Gastroesophageal sphincter (tissue), 4 donors: ENCODE measurements around the gene DUSP16. TPM values are rescaled to one million over a fixed set of nuclear protein-coding genes. Genes with fewer than 3 reads are reported as not detected.

Experiments used
- ATAC-seq: fragments of 150-250 bp; one replicate; pipeline ENCODE4 v1.9.1; 2016; ENCODE audit warnings: mild to moderate bottlenecking, moderate library complexity
- H3K27ac ChIP-seq, 4 donors: fragments of 200-600 bp; sonication (generic) in 3 of 4; 1 replicate in 3 of 4; 2 replicates in 1 of 4; pipeline ENCODE4 v1.5.1; 2016 to 2019
- H3K27me3 ChIP-seq: fragments of 200-600 bp; sonication (generic); one replicate; pipeline ENCODE4 v1.5.1; 2019
- H3K36me3 ChIP-seq, 2 donors: fragments of 200-600 bp; sonication (generic); one replicate each; pipeline ENCODE4 v1.5.1; 2019; ENCODE audit warnings: control low read depth in 1 of 2
- H3K4me1 ChIP-seq, 3 donors: fragments of 200-600 bp; sonication (generic); 1 replicate in 2 of 3; 2 replicates in 1 of 3; pipeline ENCODE4 v1.5.1; 2016 to 2019; ENCODE audit warnings: control low read depth in 2 of 3
- H3K4me3 ChIP-seq, 2 donors: fragments of 200-600 bp; sonication (generic); one replicate each; pipeline ENCODE4 v1.5.1; 2019; ENCODE audit warnings: mild to moderate bottlenecking in 1 of 2, moderate library complexity in 1 of 2
- H3K9me3 ChIP-seq, 3 donors: fragments of 200-600 bp; sonication (generic); one replicate each; pipeline ENCODE4 v1.5.1; 2017 to 2019; ENCODE audit warnings: control low read depth in 2 of 3
- EP300 ChIP-seq: sonication (generic); formaldehyde crosslinking; IDR thresholded peaks from one replicate; pipeline ENCODE4 v1.6.1; 2017; ENCODE audit warnings: antibody characterized with exemption, mild to moderate bottlenecking
- POLR2A ChIP-seq, 2 donors: fragments of 450-650 bp; IDR thresholded peaks; one replicate each; pipeline ENCODE4 v1.6.1; 2017; ENCODE audit warnings: antibody characterized with exemption in 2 of 2, mild to moderate bottlenecking in 2 of 2, moderate library complexity in 1 of 2
- POLR2AphosphoS5 ChIP-seq: sonication (generic); formaldehyde crosslinking; IDR thresholded peaks from one replicate; pipeline ENCODE4 v1.6.1; 2017; ENCODE audit warnings: antibody characterized with exemption
- WGBS, 2 donors: methylation state at CpG; one replicate each; pipeline ENCODE4 v1.1.5; 2018; ENCODE audit warnings: low coverage in 1 of 2; 5-methylcytosine and 5-hydroxymethylcytosine counted together
- total RNA-seq, 4 donors: library from RNA; depleted of rRNA; stranded (reverse); fragments of >200 nt; gene quantifications; one replicate each; pipeline ENCODE4 v1.1.0, GENCODE V29; 2016
- TF ChIP-seq, protein P1 (sequence below), 4 experiments: fragments of 200-600 bp in 2 of 4; fragments of 450-650 bp in 2 of 4; sonication (generic) in 1 of 4; IDR thresholded peaks; one replicate each; pipeline ENCODE4 v1.5.1; 2017 to 2019; ENCODE audit warnings: antibody characterized with exemption in 4 of 4, mild to moderate bottlenecking in 2 of 4, moderate library complexity in 2 of 4

DUSP16 gene
- total RNA-seq, 4 donors from 2014 or later = 14.7 to 20.1 (median 17.1) TPM

DNA sequence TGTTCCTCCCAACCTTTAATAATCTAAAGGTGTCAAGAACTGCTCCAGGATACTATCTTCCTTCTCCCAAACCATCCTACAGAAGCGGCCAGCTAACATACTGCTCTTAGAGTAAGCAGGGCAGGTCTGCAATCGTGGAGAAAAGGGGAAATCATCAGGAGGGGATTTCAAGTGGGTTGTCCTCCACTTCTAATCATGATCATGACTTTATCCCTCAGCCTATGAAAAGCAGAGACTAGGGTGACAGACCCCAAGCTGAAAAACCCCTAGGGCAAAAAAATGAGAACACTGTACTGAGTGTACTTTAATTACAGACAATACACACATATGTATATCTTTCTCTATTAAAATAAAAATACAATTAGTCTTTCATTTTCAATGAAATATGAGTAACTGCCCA is 13.9 kb downstream of the DUSP16 start:
- no peak for ATAC-seq
- Histone ChIP-seq H3K9me3 (no peaks in the 10 kb centered on the region), H3K27ac (no peak overlapping the region), H3K4me3 (no peak overlapping the region), H3K27me3 (no peaks in the 10 kb centered on the region), H3K36me3 (no peaks in the 10 kb centered on the region), H3K4me1 (peaks cover 0 to 5% (median 0%) of the 10 kb centered on the region in 3 donors)
- 61% methylated on average over 2 of the region's 2 CpGs; no CpG with 5 or more reads in 1 of the 2 donors for WGBS, 2 donors
- TF ChIP-seq POLR2AphosphoS5 = no peak

DNA sequence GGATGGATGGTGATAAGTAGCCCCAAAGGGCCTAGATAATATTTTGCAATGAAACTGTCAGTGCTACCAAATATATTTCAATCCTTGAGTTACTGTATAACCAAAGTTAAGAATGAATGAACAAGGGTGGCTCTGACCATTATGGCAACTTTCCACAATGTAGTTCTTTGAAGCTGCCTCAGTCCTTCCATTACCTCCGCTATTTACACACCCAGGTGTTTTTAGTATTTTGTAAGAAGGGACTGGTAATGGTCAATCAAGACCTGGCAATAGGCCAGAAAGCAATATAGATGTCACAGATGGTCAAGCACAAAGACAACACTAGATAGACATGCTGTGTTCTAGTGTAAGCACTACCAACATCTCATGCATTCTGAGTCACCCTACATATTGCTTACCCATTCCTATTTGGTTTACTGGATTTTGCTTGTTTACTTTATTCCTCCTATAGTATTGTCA is 16.3 kb downstream of the DUSP16 start:
- Histone ChIP-seq H3K27me3 (no peaks in the 10 kb centered on the region), H3K27ac (no peak overlapping the region), H3K4me3 (no peak overlapping the region), H3K36me3 (peaks cover 0 to 3% of the 10 kb centered on the region in 2 donors), H3K9me3 (no peaks in the 10 kb centered on the region), H3K4me1 (peaks cover 0 to 5% (median 0%) of the 10 kb centered on the region in 3 donors)
- ATAC-seq = no peak
- 100% methylated on average over 1 of the region's 1 CpG for WGBS, 2 donors
- TF ChIP-seq POLR2A (IDR thresholded peaks at IDR 0.05) (no peak), POLR2AphosphoS5 (no peak), EP300 (no peak)
- TF ChIP-seq, protein P1, sequence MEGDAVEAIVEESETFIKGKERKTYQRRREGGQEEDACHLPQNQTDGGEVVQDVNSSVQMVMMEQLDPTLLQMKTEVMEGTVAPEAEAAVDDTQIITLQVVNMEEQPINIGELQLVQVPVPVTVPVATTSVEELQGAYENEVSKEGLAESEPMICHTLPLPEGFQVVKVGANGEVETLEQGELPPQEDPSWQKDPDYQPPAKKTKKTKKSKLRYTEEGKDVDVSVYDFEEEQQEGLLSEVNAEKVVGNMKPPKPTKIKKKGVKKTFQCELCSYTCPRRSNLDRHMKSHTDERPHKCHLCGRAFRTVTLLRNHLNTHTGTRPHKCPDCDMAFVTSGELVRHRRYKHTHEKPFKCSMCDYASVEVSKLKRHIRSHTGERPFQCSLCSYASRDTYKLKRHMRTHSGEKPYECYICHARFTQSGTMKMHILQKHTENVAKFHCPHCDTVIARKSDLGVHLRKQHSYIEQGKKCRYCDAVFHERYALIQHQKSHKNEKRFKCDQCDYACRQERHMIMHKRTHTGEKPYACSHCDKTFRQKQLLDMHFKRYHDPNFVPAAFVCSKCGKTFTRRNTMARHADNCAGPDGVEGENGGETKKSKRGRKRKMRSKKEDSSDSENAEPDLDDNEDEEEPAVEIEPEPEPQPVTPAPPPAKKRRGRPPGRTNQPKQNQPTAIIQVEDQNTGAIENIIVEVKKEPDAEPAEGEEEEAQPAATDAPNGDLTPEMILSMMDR (IDR thresholded peaks at IDR 0.05) = no peak

DNA sequence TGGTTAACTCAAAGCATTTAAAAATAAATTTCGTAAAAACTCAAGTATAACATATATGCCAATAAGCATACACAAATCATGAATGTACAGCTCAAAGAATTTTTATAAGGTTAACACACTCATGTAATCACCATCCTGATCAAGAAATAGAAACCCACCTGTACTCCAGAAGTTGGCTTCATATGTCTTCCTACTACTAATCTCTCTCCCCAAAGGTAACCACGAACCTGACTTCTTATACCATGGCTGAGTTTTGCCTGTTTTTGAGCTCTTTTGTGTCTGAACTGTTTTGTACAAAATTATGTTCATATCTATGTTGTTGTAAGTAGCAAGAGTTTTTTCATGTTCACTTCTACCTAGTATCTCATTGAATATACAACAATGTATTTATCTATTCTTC is 18.7 kb downstream of the DUSP16 start:
- Histone ChIP-seq H3K9me3 (no peaks in the 10 kb centered on the region), H3K36me3 (peaks cover 0 to 3% of the 10 kb centered on the region in 2 donors), H3K27ac (no peak overlapping the region), H3K4me3 (no peak overlapping the region), H3K4me1 (peaks cover 0 to 5% (median 2%) of the 10 kb centered on the region in 3 donors), H3K27me3 (no peaks in the 10 kb centered on the region)
- 87 to 93% methylated on average over 2 of the region's 2 CpGs for WGBS, 2 donors
- ATAC-seq = no peak
- TF ChIP-seq EP300 (no peak), POLR2AphosphoS5 (no peak), POLR2A (IDR thresholded peaks at IDR 0.05) (no peak)
- TF ChIP-seq, protein P1 (IDR thresholded peaks at IDR 0.05) = no peak

DNA sequence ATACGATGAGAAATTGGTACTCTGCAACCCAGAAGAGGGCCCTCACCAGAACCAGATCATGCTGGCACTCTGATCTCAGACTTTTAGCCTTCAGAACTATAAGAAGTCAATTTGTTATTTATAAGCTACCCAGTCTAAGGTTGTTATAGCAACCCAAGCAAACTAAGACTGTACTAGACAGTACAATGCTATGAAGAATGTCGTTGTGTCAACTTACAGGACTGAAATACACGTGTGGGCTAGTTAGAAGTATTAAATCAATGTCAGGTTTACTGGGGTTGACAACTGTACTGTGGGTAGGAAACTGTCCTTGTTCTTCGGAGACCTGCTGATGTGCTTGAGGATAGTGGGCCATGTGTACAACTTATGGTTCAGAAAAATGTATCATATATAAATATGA is 19.7 kb downstream of the DUSP16 start:
- no peak for TF ChIP-seq EP300
- no peak for TF ChIP-seq POLR2AphosphoS5
- TF ChIP-seq, protein P1 (IDR thresholded peaks at IDR 0.05) = no peak
- TF ChIP-seq POLR2A (IDR thresholded peaks at IDR 0.05) = no peak
- 37 to 59% methylated on average over 4 of the region's 4 CpGs for WGBS, 2 donors
- Histone ChIP-seq H3K4me1 (peaks cover 0 to 15% (median 6%) of the 10 kb centered on the region in 3 donors), H3K4me3 (no peak overlapping the region), H3K36me3 (peaks cover 0 to 3% of the 10 kb centered on the region in 2 donors), H3K27me3 (no peaks in the 10 kb centered on the region), H3K27ac (no peak overlapping the region), H3K9me3 (no peaks in the 10 kb centered on the region)
- ATAC-seq = no peak

DNA sequence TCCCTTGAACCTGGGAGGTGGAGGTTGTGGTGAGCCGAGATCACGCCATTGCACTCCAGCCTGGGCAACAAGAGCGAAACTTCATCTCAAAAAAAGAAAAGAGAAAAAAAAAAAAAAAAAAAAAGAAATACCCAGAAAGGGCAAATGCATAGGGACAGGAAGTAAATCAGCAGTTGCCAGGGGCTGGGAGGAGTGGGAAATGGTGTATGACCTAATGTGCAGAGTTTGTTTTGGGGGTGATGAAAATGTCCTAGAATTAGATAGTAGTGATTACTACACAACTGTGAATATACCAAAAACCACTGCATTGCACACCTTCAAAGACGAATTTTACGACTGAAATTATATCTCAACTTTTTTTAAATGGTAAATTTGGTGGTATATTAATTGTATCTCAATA is 20.4 kb downstream of the DUSP16 start:
- Histone ChIP-seq H3K4me3 (no peak overlapping the region), H3K36me3 (peaks cover 0 to 3% of the 10 kb centered on the region in 2 donors), H3K27me3 (no peaks in the 10 kb centered on the region), H3K27ac (no peak overlapping the region), H3K4me1 (peaks cover 0 to 22% (median 6%) of the 10 kb centered on the region in 3 donors), H3K9me3 (no peaks in the 10 kb centered on the region)
- TF ChIP-seq POLR2AphosphoS5 (no peak), EP300 (no peak), POLR2A (IDR thresholded peaks at IDR 0.05) (no peak)
- TF ChIP-seq, protein P1 (IDR thresholded peaks at IDR 0.05) = no peak
- 86 to 100% methylated on average over 2 of the region's 5 CpGs for WGBS, 2 donors
- no peak for ATAC-seq
